ENCODE data around the gene ANK2. TPM values are rescaled to one million over a fixed set of nuclear protein-coding genes. Genes with fewer than 3 reads are reported as not detected.
A peak's percentile ranks its signal among the peaks of the same experiment; 100 is the strongest.

ANK2 gene
- total RNA-seq, 2 donors from 2014 or later: 3.5 to 26.0 TPM

GRCh38 chr4:113144091-113144490 lies 94.6 kb downstream of the ANK2 start:
- no peak overlapping the region for H3K27ac ChIP-seq
- intact Hi-C loops (cut with DNase I): no loop called here
- H3K36me3 ChIP-seq: no peaks in the 10 kb centered on the region
- H3K27me3 ChIP-seq (replicated peaks; ENCODE audit: insufficient read depth): no peaks in the 10 kb centered on the region
- WGBS: 73% methylated on average over 2 of the region's 2 CpGs
- H3K9me3 ChIP-seq: no peaks in the 10 kb centered on the region
- H3K4me1 ChIP-seq (replicated peaks): no peaks in the 10 kb centered on the region
- H3K4me3 ChIP-seq: no peak overlapping the region
- DNase-seq (ENCODE audit: low spot score): no peak
- TF ChIP-seq POLR2AphosphoS5 (IDR thresholded peaks at IDR 0.05): no peak

GRCh38 chr4:113145147-113145518 lies 95.7 kb downstream of the ANK2 start:
- 98% methylated on average over 1 of the region's 1 CpG for WGBS
- H3K9me3 ChIP-seq: no peaks in the 10 kb centered on the region
- no peak for TF ChIP-seq POLR2AphosphoS5 (IDR thresholded peaks at IDR 0.05)
- TF ChIP-seq POLR2A (IDR thresholded peaks at IDR 0.05): no peak
- TF ChIP-seq, protein P1, sequence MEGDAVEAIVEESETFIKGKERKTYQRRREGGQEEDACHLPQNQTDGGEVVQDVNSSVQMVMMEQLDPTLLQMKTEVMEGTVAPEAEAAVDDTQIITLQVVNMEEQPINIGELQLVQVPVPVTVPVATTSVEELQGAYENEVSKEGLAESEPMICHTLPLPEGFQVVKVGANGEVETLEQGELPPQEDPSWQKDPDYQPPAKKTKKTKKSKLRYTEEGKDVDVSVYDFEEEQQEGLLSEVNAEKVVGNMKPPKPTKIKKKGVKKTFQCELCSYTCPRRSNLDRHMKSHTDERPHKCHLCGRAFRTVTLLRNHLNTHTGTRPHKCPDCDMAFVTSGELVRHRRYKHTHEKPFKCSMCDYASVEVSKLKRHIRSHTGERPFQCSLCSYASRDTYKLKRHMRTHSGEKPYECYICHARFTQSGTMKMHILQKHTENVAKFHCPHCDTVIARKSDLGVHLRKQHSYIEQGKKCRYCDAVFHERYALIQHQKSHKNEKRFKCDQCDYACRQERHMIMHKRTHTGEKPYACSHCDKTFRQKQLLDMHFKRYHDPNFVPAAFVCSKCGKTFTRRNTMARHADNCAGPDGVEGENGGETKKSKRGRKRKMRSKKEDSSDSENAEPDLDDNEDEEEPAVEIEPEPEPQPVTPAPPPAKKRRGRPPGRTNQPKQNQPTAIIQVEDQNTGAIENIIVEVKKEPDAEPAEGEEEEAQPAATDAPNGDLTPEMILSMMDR (IDR thresholded peaks at IDR 0.05): no peak
- no peak overlapping the region for H3K27ac ChIP-seq
- no peak for DNase-seq (ENCODE audit: low spot score)
- no peak overlapping the region for H3K4me3 ChIP-seq
- H3K4me1 ChIP-seq (replicated peaks): no peaks in the 10 kb centered on the region
- no peaks in the 10 kb centered on the region for H3K36me3 ChIP-seq
- H3K27me3 ChIP-seq (replicated peaks; ENCODE audit: insufficient read depth): no peaks in the 10 kb centered on the region
- intact Hi-C loops (cut with DNase I): no loop called here

GRCh38 chr4:113145519-113146291 lies 96.3 kb downstream of the ANK2 start:
- TF ChIP-seq POLR2A (IDR thresholded peaks at IDR 0.05) (no peak), POLR2AphosphoS5 (IDR thresholded peaks at IDR 0.05) (no peak)
- TF ChIP-seq, protein P1 (IDR thresholded peaks at IDR 0.05): no peak
- no peaks in the 10 kb centered on the region for H3K4me1 ChIP-seq (replicated peaks)
- H3K9me3 ChIP-seq: no peaks in the 10 kb centered on the region
- H3K27ac ChIP-seq: no peak overlapping the region
- H3K36me3 ChIP-seq: no peaks in the 10 kb centered on the region
- intact Hi-C loops (cut with DNase I): no loop called here
- DNase-seq (ENCODE audit: low spot score): no peak
- 77% methylated on average over 8 of the region's 8 CpGs for WGBS
- H3K4me3 ChIP-seq: no peak overlapping the region
- no peaks in the 10 kb centered on the region for H3K27me3 ChIP-seq (replicated peaks; ENCODE audit: insufficient read depth)

- TF ChIP-seq POLR2A (IDR thresholded peaks at IDR 0.05) (no peak), POLR2AphosphoS5 (IDR thresholded peaks at IDR 0.05) (no peak)
- TF ChIP-seq, protein P1 (IDR thresholded peaks at IDR 0.05): no peak
- Histone ChIP-seq H3K27me3 (replicated peaks; ENCODE audit: insufficient read depth) (no peaks in the 10 kb centered on the region), H3K4me1 (replicated peaks) (no peaks in the 10 kb centered on the region), H3K27ac (no peak overlapping the region), H3K4me3 (peak overlapping the region in 1 of 2 donors; percentile 13), H3K9me3 (no peaks in the 10 kb centered on the region), H3K36me3 (no peaks in the 10 kb centered on the region)
- WGBS: 33% methylated on average over 10 of the region's 10 CpGs
- no peak for DNase-seq (ENCODE audit: low spot score)
- intact Hi-C loops (cut with DNase I): no loop called here
These were observed 97.5 kb downstream of the ANK2 start for GRCh38 chr4:113146876-113147358.

GRCh38 chr4:113147498-113148111 lies 98.2 kb downstream of the ANK2 start:
- no peak overlapping the region for H3K4me3 ChIP-seq
- intact Hi-C loops (cut with DNase I): no loop called here
- no peaks in the 10 kb centered on the region for H3K9me3 ChIP-seq
- no peak for DNase-seq (ENCODE audit: low spot score)
- H3K4me1 ChIP-seq (replicated peaks): no peaks in the 10 kb centered on the region
- TF ChIP-seq POLR2AphosphoS5 (IDR thresholded peaks at IDR 0.05) (no peak), POLR2A (IDR thresholded peaks at IDR 0.05) (no peak)
- TF ChIP-seq, protein P1 (IDR thresholded peaks at IDR 0.05): no peak
- WGBS: 48% methylated on average over 2 of the region's 2 CpGs
- H3K36me3 ChIP-seq: no peaks in the 10 kb centered on the region
- H3K27ac ChIP-seq: no peak overlapping the region
- no peaks in the 10 kb centered on the region for H3K27me3 ChIP-seq (replicated peaks; ENCODE audit: insufficient read depth)
